ENCODE results near the gene ISG20L2. TPM values are rescaled to one million over a fixed set of nuclear protein-coding genes. Genes with fewer than 3 reads are reported as not detected.
A peak's percentile ranks its signal among the peaks of the same experiment; 100 is the strongest.
"Not testable (repeated sequence)": the region's sequence is repeated elsewhere in the genome, so short reads cannot be mapped to it uniquely, and the experiment has no call there.

The ISG20L2 gene, protein sequence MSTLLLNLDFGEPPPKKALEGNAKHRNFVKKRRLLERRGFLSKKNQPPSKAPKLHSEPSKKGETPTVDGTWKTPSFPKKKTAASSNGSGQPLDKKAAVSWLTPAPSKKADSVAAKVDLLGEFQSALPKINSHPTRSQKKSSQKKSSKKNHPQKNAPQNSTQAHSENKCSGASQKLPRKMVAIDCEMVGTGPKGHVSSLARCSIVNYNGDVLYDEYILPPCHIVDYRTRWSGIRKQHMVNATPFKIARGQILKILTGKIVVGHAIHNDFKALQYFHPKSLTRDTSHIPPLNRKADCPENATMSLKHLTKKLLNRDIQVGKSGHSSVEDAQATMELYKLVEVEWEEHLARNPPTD
- 4.4 and 6.3 TPM in 2 replicates for total RNA-seq

DNA sequence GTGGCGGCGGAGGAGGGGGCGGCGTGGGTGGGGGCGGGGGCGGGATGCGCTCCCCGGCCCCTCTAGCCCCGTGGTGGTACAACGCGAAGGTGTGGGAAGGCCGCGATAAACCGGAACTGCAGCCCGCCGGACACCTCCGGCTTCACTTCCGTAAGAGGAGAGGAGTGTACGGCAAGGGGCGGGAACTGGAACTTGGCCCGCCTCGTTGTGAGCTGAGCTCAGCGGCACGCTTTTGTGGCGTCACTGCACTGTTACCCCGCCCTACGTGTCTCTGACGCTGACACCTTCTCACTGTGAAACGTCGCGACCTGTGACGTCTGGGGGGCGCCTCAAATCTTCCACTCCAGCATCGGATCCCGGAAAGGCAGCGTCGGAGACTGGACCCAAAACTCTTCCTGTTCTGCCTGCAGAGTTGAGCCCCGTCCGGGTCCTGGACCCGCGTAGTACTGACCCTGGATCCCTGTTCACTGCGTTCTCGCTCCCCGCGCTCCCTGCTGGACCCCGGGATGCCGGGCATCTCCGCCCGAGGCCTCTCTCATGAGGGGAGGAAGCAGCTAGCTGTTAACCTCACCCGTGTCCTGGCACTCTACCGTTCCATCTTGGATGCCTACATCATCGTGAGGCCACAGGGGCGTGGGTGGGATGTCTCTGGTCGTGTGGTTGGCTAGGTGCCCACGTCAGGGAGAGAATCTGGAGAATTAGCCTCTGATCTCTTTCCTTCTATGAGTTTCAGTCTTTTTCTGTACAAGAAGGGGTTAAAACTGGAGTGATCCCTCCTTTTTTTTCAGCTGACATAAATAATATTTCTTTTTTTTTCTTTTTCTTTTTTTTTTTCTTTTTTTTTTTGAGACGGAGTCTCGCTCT, at the start of gene ISG20L2:
Gene ISG20L2, minus strand, starts transcription at position 168 of the 864 bp plus-strand sequence. CDS start 1,114 bp downstream, outside the sequence.
- peak; percentile 98 to 99 for DNase-seq (ENCODE audit: low read depth in 2 of 2)

DNA sequence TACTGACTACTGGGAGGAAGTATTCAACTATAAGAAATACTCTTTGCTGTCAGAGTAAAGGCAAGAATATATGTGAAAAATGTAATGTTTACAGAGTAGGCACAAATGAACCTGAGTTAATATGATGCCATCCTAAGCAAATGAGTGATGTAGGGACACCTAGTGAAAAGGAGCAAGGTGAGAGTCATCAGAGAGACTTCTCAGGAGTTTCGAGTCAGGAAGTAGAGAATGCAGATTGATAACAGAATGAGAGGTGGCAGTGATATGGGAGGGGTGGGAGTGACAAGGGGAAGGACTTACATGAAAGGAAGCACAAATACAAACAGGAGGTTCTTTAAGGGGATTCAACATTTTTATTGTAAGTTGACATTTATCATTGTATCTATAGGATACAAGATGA, 49.0 kb upstream of the ISG20L2 start:
- DNase-seq (ENCODE audit: low read depth in 2 of 2): no peak

DNA sequence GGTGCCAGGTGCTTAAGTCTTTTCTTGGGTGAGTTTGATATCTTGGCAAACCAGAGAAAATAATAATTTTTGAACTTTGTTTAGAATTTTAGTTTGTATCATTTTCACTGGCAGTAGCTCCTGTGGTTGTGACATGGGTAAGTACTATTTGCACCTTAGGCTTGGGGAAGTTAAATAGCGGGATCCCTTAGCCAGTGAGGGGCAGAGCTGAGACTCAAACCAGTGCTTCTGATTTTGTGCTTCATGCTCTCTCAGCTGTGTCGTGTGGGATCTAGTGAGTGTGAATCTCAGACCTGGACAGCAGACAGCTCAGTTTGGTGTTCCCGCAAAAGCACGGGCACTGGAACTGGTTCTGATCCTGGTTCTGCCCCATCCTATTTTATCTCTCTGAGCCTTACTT, 48.4 kb upstream of the ISG20L2 start:
- DNase-seq (ENCODE audit: low read depth in 2 of 2): no peak

DNA sequence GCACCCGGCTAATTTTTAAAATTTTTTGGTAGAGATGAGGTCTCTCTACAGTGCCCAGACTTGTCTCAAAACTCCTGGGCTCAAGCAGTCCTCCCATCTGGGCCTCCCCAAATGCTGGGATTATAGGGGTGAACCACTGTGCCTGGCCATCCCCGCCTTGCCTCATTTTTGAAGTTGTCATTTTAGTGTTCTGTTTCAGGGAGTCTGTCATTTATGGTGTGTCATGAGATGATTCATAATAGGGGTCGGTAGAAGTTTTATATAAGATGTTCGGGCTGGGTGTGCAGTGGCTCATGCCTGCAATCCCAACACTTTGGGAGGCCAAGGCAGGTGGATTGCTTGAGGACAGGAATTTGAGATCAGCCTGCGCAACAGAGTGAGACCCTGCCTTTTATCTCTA, 47.2 kb upstream of the ISG20L2 start:
- no peak for DNase-seq (ENCODE audit: low read depth in 2 of 2)

DNA sequence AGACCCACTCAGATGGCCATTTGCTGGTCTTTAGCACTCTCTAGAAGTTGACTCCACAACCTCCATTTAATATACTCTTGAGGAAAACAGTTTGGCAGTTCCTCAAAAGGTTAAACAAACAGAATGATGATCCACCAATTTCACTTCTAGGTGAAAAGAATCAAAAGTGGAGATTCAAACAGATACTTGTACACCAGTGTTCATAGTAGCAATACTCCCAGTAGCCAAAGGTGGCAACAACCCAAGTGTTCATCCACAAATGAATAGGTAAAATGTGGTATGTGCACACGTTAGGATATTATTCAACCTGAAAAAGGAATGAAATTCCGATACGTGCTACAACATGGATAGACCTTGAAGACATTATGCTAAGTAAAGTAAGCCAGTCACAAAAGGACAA, 45.0 kb upstream of the ISG20L2 start:
- DNase-seq (ENCODE audit: low read depth in 2 of 2): no peak

DNA sequence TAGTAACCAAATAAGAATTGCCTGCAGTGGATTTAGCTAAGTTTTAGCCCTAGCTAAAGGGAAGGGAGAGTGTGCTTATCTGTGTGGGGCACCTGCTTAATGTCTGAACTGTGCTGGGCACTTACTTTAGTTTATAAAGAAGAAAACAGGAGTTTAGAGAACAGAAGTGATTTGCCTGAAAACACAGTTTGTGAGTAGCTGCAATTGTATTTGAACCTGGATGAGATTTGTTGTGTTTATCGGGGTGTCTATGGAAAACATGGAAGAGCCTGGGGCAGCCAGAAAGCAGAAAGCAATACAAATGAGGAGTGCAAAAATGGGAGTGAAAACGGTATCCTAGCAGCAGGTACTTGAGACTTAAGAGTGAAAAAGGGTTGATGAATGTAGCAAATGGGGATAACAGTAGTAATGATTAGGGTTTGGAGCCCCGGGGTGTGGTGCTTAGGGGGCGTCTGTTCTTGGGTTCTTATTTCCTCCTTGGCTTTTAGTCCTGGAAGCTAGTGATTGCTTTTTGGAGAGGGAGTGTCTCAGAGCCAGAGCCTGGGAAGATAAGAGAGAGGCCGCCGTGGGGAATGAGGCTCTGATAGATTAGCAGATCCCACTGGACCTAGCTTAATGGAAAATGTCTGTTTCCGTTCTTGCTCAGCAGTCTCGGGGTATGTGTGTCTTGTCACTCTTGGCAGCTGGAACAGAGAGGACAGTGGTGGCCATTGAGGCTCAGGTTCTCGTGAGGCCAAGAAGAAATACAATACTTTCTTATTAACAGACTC, 44.3 kb upstream of the ISG20L2 start:
- DNase-seq (ENCODE audit: low read depth in 2 of 2): no peak

DNA sequence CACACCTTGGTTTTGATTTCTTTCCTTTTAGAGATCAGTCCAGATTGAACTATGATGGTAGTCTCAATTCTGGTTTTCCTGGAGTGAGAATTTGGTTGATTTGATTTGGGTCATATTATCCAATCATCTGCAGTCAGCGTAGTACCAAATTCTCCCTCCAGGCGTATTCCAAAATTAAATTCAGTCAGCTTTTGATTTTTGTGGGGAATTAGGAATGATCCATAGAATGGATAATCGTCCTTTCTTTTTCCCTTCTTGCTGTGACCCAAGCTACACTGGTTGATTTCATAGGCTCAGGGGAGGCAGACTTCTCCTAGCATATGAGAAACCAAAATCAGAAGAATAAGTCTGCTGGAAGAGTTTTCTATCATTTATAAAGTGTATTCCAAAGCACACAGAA, 43.7 kb upstream of the ISG20L2 start:
- no peak for DNase-seq (ENCODE audit: low read depth in 2 of 2)

DNA sequence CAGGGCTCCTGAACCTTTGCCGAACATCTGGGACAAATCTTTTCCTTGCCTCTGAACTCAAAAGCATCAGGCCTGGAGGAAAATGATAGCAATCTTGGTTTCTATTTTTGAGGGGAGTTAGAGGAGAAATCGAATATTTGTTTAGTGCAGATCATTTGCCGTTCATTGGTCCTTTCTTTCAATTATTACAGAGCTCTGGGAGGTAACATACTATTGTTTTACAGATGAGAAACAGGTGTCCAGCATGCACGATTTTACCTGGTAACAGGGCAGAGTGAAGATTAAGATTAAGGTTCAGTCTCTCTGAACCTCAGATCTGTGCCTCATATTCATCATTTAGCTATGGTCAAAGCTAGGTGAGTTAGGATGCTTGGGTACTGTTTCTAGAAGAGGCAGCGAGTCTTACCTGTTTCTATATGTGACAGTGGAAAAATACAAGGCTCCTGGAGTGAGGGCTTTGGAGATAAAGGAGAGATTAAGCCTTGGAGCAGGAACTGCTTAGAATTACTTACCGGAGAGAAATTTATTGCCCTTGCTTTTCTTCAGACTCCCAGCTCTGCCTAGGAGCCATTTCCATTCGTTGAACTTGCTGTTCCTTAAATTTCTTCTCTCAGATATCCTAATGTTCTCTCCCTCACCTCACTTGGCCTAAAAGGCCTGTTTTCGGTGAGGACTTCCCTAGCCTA, 40.2 kb upstream of the ISG20L2 start:
- DNase-seq (ENCODE audit: low read depth in 2 of 2): no peak

DNA sequence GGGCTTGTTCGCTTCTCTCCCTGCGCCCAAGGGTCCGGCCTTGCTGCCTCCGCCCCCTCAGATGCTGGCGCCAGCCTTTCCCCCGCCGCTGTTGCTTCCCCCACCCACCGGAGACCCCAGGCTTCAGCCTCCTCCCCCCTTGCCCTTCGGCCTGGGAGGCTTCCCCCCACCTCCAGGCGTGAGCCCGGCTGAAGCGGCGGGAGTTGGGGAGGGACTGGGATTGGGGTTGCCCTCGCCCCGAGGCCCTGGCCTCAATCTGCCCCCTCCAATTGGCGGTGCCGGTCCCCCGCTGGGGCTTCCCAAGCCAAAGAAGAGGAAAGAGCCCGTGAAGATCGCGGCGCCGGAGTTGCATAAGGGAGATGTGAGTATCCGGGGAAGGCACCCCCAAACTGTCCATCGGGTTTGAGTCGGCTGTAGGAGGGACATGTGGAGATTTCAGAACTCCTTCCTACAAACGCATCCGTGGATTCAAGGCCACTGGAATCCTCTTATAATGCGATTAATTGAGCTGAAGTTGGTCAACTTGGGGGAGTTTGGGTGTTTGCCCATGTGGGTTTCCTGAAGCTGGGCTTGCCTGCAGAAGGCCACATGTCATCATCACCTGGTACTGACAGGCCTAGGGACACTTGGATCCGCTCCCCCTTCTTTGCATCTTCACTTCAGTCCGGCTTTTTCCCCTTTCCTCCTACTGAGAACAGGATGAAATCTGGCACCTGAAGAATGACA, 39.5 kb upstream of the ISG20L2 start:
- peak; percentile 28 to 34 for DNase-seq (ENCODE audit: low read depth in 2 of 2)

DNA sequence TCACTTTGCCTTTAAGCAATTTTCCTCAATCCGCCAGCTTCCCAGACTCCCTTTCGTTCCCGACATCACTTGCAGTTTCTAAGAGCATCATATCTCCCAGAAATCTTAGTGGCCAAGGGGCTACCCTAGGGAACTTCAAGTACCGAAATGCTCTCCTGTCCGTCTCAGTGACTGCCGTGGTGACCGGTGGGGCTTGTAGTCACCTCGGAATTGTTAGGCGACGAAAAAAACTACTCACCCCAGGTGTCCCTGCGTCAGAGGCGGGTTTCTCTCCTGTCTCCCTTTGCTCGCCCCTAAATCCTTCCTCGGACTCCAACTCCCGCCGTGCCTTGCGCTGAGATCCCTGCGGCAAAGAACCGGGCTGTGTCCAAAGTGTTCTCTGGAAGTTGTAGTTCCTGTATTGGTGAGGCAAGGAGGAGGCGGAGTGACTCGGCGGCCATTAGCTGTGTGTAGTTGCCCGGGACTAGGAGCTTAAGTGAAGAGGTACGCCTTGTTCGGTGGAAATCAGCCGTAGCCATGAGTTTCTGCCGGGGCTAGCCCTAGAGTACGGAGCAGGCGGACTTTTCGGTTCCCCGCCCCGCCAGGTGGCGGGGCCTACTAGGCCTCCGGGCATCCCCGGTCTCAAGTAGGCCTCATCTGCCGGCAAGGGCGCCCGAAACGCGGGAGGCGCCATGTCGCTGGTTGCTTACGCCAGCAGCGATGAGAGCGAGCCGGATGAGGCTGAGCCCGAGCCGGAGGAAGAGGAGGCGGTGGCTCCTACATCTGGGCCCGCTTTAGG, 38.7 kb upstream of the ISG20L2 start, which contains the start of gene PRCC:
Gene PRCC, plus strand, starts transcription at position 435 of the 778 bp plus-strand sequence. Its CDS starts 237 bp downstream, at position 672.
- DNase-seq (ENCODE audit: low read depth in 2 of 2): peak; percentile 99 to 100

DNA sequence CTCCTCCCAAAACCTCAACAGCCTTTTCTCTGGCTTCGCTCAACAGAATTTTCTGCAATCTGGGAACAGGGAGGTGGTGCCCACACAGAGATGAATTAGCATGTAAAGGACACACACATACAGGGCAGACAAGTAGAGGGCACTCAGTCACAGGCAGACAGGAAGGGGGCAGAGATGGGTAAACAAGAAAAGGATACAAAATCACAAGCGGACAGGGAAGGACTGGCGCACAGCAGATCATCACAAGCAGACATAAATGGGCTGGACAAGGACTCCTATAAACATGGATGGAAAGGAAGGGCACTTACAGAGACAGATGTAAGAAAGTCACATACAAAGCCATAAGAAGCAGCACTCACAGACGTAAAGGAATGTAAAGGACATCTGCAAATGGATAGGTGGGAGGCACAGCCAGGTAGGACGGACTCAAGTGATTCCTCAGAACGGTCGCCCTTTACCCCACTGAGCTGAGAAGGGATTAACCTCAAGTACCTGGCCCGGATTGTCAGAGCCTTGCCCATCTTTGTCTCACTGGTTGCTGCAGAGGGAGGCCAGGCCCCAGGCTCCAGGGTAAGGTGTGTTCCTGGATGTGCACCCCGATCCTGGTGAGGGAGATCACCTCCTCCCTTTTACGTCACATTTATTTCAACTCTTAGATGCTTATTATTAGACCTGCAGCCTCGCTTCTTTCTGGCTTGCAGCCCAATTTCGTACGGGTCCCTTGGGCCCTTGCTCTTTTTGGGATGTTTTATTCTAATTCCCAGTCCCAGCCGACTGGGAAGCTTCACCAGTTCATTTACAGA, 37.9 kb upstream of the ISG20L2 start:
- DNase-seq (ENCODE audit: low read depth in 2 of 2): peak; percentile 29 to 37

DNA sequence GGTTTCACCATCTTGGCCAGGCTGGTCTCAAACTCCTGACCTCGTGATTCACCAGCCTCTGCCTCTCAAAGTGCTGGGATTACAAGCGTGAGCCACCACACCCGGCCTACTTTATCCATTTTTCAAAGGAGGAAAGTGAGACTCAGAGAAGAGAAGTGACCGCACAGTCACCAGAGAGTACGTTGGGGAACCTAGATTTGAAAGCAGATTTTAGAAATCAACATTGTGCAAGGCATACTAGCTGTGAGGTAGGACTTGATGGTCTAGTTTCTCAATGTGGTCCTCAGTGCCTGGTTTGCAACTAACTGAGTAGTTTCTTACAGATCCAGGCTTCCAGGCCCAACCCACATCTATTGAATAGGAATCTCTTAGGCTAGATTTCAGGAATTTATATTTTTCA, 37.1 kb upstream of the ISG20L2 start:
- DNase-seq (ENCODE audit: low read depth in 2 of 2): no peak

DNA sequence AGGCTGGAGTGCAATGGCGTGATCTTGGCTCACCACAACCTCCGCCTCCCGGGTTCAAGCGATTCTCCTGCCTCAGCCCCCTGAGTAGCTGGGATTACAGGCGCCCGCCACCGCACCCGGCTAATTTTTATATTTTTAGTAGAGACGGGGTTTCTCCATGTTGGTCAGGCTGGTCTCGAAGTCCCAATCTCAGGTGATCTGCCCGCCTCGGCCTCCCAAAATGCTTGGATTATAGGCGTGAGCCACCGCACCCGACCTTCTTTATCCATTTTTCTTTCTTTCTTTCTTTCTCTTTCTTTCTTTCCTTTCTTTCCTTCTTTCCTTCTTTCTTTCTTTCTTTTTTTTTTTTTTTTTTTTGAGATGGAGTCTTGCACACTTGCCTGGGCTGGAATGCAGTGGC, 36.6 kb upstream of the ISG20L2 start:
- not testable (repeated sequence) for DNase-seq (ENCODE audit: low read depth in 2 of 2)

DNA sequence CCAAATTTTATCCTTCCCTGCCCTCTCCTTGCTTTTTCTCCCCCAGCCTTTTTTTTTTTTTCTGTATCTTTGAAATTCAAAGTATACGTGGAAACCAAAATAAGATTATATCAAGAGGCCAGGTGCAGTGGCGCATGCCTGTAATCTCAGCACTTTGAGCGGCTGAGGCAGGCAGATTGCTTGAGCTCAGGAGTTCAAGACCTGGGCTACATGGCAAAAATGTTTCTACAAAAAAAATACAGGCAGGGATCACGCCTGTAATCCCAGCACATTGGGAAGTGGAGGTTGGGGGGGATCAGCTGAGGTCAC, 32.2 kb upstream of the ISG20L2 start:
- no peak for DNase-seq (ENCODE audit: low read depth in 2 of 2)

DNA sequence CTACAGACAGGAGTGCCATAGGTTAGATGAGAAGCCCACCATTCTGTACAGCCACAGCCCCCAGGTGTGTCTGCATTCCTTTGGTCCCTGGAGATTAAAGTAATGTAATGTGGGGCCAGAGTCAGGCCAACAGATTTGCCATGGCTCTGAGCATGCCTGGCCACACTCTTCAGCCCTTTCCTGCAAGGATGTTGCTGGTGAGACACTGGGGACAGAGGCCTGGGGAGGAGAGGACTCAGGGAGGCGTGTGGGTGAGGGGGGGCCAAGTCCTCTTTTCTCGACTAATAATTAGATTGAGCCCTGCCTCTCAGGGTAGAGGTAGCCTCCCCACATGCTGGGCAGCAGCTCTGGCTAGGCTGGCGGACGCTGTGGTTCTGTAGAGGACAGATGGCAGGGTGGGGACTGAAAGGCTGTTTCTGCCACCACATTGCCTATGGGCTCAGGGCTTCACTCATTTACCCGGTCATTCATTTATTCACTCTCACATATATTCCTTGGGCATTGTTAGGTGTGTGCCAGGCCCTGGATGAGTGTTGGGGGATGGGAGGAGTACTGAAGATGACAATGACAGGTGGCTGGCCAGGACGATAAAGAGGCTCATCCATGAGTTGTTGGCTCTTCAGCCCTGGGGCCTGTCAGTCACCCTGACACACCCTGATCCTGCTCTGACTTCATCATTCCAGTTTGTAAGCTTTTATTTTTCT, 31.7 kb upstream of the ISG20L2 start:
- no peak for DNase-seq (ENCODE audit: low read depth in 2 of 2)

DNA sequence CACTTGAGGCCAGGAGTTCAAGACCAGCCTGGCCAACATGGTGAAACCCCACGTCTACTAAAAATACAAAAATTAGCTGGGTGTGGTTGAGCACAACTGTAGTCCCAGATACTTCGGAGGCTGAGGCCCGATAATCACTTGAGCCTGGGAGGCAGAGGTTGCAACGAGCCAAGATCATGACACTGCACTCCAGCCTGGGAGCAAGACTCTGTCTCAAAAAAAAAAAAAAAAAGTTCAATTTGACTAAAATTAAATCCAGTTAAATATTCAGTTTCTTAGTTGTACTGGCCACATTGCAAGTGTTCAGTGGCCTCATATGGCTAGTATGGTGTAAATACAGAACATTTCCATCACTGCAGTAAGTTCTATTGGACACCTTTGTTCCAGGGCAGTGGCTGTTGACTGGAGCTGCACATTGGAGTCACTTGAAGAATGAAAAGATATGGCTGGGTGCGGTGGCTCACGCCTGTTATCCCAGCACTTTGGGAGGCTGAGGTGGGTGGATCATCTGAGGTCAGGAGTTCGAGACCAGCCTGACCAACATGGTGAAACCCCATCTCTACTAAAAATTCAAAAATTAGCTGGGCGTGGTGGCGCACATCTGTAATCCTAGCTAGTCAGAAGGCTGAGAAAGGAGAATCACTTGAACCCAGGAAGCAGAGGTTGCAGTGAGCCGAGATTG, 29.1 kb upstream of the ISG20L2 start:
- not testable (repeated sequence) for DNase-seq (ENCODE audit: low read depth in 2 of 2)

DNA sequence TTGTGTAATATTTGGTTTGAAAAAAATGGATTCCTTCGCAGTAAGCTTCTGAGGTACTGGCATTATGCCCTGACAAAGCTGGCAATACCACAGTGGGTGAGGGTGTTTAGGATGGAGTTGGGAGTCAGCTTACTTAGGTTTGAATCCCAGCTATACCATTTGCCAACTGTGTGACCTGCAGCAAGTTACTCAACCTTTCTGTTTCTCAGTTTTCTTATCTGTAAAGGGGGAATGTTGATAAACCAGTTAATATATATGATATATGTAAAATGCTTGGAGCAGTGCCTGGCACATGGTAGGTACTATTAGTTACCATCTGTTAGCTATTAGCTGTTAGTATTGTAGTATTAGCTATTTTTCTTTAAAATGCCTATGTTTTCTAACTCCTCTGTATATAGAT, 27.8 kb upstream of the ISG20L2 start:
- DNase-seq (ENCODE audit: low read depth in 2 of 2): no peak

DNA sequence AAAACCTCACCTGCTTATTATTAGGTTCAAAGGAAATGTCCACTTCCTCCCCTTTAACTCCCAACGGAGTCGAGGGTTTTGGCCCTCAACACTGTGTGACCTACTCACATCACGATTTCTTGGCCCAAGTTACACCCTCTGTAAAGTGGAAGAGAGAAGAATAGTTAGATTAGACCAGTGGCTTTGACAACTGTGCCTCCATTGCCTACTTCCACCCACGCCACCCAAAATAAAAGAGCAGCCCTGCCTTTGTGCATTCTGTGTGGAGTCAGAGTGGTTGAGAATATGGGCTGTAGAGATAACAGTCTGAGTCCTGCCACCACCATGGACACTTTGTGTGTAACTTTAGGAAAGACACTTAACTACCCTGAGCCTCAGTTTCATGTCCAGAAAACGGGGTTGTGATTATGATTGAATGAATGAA, 27.0 kb upstream of the ISG20L2 start:
- no peak for DNase-seq (ENCODE audit: low read depth in 2 of 2)
